ENCODE measurements around the gene SYCE1L. TPM values are rescaled to one million over a fixed set of nuclear protein-coding genes. Genes with fewer than 3 reads are reported as not detected.

SYCE1L gene, protein sequence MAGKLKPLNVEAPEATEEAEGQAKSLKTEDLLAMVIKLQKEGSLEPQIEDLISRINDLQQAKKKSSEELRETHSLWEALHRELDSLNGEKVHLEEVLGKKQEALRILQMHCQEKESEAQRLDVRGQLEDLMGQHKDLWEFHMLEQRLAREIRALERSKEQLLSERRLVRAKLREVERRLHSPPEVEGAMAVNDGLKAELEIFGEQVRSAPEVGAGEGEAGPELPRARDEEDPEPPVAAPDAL
- 6.5 and 7.5 TPM in 2 replicates for polyA plus RNA-seq (2013)

DNA sequence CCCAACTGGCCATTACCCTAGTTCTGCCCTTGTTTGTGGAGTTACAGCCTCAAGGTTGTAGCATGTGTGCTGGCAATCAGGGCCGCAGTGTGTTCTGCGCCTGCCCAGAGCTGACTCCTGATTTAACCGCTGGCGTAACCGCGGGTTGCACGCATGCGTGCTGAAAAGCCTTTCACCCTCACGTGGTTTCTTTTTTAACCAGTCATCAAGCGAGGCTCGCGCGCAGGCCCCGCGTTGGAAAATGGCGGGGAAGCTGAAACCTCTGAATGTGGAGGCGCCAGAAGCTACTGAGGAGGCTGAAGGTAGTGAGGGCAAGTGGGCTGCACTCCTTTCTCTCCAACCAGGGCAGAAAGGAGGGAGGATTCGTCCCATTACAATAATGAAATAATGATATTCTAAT lies at the start of gene SYCE1L:
TSS of gene SYCE1L (plus strand) at position 198 of the 400 bp plus-strand sequence. CDS start at position 242, 44 bp downstream.
- no peak for DNase-seq
- H3K23ac ChIP-seq (ENCODE audit: low read length) = no peak within 1 kb of the TSS
- no peak within 1 kb of the TSS for H4K91ac ChIP-seq (ENCODE audit: low read depth, low read length)
- no peaks in the 10 kb centered on the region for H3K79me2 ChIP-seq (ENCODE audit: control insufficient read depth, insufficient read depth, low read length, poor library complexity)
- no peak within 1 kb of the TSS for H4K12ac ChIP-seq (ENCODE audit: low read depth, low read length)
- no peaks in the 10 kb centered on the region for H3K4me1 ChIP-seq (ENCODE audit: control insufficient read depth in 1 of 2, insufficient read depth in 2 of 2, low read length in 2 of 2)
- no peak within 1 kb of the TSS for H3K9ac ChIP-seq (ENCODE audit: low read length)
- no peaks in the 10 kb centered on the region for H3K27me3 ChIP-seq (ENCODE audit: insufficient read depth, low read length)
- H3K9me3 ChIP-seq (ENCODE audit: insufficient read depth, low read depth, low read length) = peaks cover 3% of the 10 kb centered on the region
- no peak within 1 kb of the TSS for H2AFZ ChIP-seq (ENCODE audit: insufficient read depth, low read length, poor library complexity)
- no peak within 1 kb of the TSS for H3K27ac ChIP-seq (ENCODE audit: low read depth, low read length)
- no peak within 1 kb of the TSS for H2BK12ac ChIP-seq (ENCODE audit: low read length)
- no peaks in the 10 kb centered on the region for H3K79me1 ChIP-seq (ENCODE audit: low read length)
- no peak within 1 kb of the TSS for H4K8ac ChIP-seq (ENCODE audit: low read depth, low read length)
- no peak within 1 kb of the TSS for H2BK120ac ChIP-seq (ENCODE audit: insufficient read depth, low read length, poor library complexity)
- no peak within 1 kb of the TSS for H2AK5ac ChIP-seq (ENCODE audit: low read length)
- no peak within 1 kb of the TSS for H3K4me3 ChIP-seq (ENCODE audit: low read depth, low read length)
- peaks cover 37 to 44% of the 10 kb centered on the region in 2 experiments for H3K36me3 ChIP-seq (ENCODE audit: control insufficient read depth in 1 of 2, insufficient read depth in 2 of 2, low read length in 2 of 2)
- no peak within 1 kb of the TSS for H3K14ac ChIP-seq (ENCODE audit: low read length)
- no peak within 1 kb of the TSS for H2BK5ac ChIP-seq (ENCODE audit: low read depth, low read length, poor library complexity)
- H3K4me2 ChIP-seq (ENCODE audit: low read length) = no peak within 1 kb of the TSS
- no CpG with 5 or more reads among the region's 18 CpGs for WGBS (ENCODE audit: extremely low coverage, insufficient coverage, insufficient read length)
- no peak within 1 kb of the TSS for H3K4ac ChIP-seq (ENCODE audit: low read depth, low read length)
- H3K18ac ChIP-seq (ENCODE audit: low read length) = no peak within 1 kb of the TSS

DNA sequence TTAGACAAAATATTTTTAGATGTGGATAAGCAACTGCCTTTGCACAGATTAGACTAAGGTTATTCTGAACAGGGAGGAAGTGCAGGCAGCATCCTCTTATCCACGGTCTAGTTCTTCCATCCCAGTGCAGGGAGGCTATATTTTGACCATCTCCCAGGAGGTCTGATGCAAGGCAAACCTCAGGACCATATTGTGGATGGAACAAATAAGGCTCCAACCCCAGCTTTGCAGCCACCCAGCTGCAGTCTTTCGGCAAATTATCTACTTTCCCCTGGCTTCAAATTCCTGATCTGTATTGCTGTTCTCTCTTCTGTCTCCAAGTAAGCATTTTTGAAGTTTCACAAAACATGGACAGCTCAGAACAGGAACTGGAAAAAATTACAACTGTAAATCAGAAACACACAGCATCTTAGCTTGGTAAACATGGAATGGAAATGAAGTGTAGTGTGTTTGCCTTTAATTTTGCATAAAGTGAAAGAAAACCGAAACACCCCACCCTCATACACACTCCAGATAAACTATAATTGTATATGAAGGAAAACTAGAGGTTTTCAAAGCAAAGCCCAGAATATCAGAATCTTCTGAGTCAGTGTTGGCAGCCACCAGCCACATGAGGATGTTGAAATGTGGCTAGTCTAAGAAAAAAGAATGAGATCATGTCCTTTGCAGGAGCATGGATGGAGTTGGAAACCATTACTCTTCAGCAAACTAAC lies 41.7 kb upstream of the SYCE1L start:
- no peak overlapping the region for H3K4me2 ChIP-seq (ENCODE audit: low read length)
- H2BK120ac ChIP-seq (ENCODE audit: insufficient read depth, low read length, poor library complexity) = no peak overlapping the region
- no peak overlapping the region for H4K91ac ChIP-seq (ENCODE audit: low read depth, low read length)
- H3K27me3 ChIP-seq (ENCODE audit: insufficient read depth, low read length) = no peaks in the 10 kb centered on the region
- no peak overlapping the region for H3K27ac ChIP-seq (ENCODE audit: low read depth, low read length)
- H3K4me3 ChIP-seq (ENCODE audit: low read depth, low read length) = no peak overlapping the region
- no peaks in the 10 kb centered on the region for H3K79me2 ChIP-seq (ENCODE audit: control insufficient read depth, insufficient read depth, low read length, poor library complexity)
- H4K12ac ChIP-seq (ENCODE audit: low read depth, low read length) = no peak overlapping the region
- H4K8ac ChIP-seq (ENCODE audit: low read depth, low read length) = no peak overlapping the region
- no peak for DNase-seq
- no peak overlapping the region for H2BK12ac ChIP-seq (ENCODE audit: low read length)
- no peaks in the 10 kb centered on the region for H3K4me1 ChIP-seq (ENCODE audit: control insufficient read depth in 1 of 2, insufficient read depth in 2 of 2, low read length in 2 of 2)
- no peak overlapping the region for H2AFZ ChIP-seq (ENCODE audit: insufficient read depth, low read length, poor library complexity)
- no peak overlapping the region for H3K14ac ChIP-seq (ENCODE audit: low read length)
- H3K23ac ChIP-seq (ENCODE audit: low read length) = no peak overlapping the region
- H3K4ac ChIP-seq (ENCODE audit: low read depth, low read length) = no peak overlapping the region
- no peak overlapping the region for H3K18ac ChIP-seq (ENCODE audit: low read length)
- WGBS (ENCODE audit: extremely low coverage, insufficient coverage, insufficient read length) = no CpG with 5 or more reads among the region's 3 CpGs
- H3K9ac ChIP-seq (ENCODE audit: low read length) = peak overlapping the region; percentile 22
- no peaks in the 10 kb centered on the region for H3K9me3 ChIP-seq (ENCODE audit: insufficient read depth, low read depth, low read length)
- H3K79me1 ChIP-seq (ENCODE audit: low read length) = no peaks in the 10 kb centered on the region
- no peak overlapping the region for H2BK5ac ChIP-seq (ENCODE audit: low read depth, low read length, poor library complexity)
- no peaks in the 10 kb centered on the region for H3K36me3 ChIP-seq (ENCODE audit: control insufficient read depth in 1 of 2, insufficient read depth in 2 of 2, low read length in 2 of 2)
- no peak overlapping the region for H2AK5ac ChIP-seq (ENCODE audit: low read length)

DNA sequence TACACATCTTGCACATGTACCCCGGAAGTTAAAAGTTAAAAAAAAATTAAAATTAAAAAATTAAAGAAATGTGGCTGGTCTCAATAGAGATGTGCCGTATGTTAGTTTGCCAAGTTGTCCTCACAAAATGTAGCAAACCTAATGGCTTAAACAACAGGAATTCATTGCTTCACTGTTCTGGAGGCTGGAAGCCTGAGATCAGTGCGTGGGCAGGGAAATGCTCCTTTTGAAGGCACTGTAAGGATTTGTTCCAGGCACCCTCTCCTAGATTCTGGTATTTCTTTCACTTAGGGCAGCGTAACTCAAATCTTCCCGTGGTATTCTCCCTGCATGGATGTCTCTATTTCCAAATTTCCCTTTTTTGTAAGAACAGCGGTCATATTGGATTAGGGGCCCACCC lies 40.9 kb upstream of the SYCE1L start:
- Histone ChIP-seq H2BK12ac (ENCODE audit: low read length) (no peak overlapping the region), H3K4me2 (ENCODE audit: low read length) (no peak overlapping the region), H3K23ac (ENCODE audit: low read length) (no peak overlapping the region), H3K36me3 (ENCODE audit: control insufficient read depth in 1 of 2, insufficient read depth in 2 of 2, low read length in 2 of 2) (no peaks in the 10 kb centered on the region), H4K12ac (ENCODE audit: low read depth, low read length) (no peak overlapping the region), H3K27ac (ENCODE audit: low read depth, low read length) (no peak overlapping the region), H3K4me1 (ENCODE audit: control insufficient read depth in 1 of 2, insufficient read depth in 2 of 2, low read length in 2 of 2) (no peaks in the 10 kb centered on the region), H3K4ac (ENCODE audit: low read depth, low read length) (no peak overlapping the region), H3K79me1 (ENCODE audit: low read length) (no peaks in the 10 kb centered on the region), H2BK120ac (ENCODE audit: insufficient read depth, low read length, poor library complexity) (no peak overlapping the region), H3K9ac (ENCODE audit: low read length) (no peak overlapping the region), H3K27me3 (ENCODE audit: insufficient read depth, low read length) (no peaks in the 10 kb centered on the region), H4K91ac (ENCODE audit: low read depth, low read length) (no peak overlapping the region), H3K18ac (ENCODE audit: low read length) (no peak overlapping the region), H3K79me2 (ENCODE audit: control insufficient read depth, insufficient read depth, low read length, poor library complexity) (no peaks in the 10 kb centered on the region), H3K14ac (ENCODE audit: low read length) (no peak overlapping the region), H2AK5ac (ENCODE audit: low read length) (no peak overlapping the region), H2AFZ (ENCODE audit: insufficient read depth, low read length, poor library complexity) (no peak overlapping the region), H2BK5ac (ENCODE audit: low read depth, low read length, poor library complexity) (no peak overlapping the region), H3K4me3 (ENCODE audit: low read depth, low read length) (no peak overlapping the region), H4K8ac (ENCODE audit: low read depth, low read length) (no peak overlapping the region), H3K9me3 (ENCODE audit: insufficient read depth, low read depth, low read length) (no peaks in the 10 kb centered on the region)
- DNase-seq = no peak
- 100% methylated on average over 1 of the region's 6 CpGs for WGBS (ENCODE audit: extremely low coverage, insufficient coverage, insufficient read length)

DNA sequence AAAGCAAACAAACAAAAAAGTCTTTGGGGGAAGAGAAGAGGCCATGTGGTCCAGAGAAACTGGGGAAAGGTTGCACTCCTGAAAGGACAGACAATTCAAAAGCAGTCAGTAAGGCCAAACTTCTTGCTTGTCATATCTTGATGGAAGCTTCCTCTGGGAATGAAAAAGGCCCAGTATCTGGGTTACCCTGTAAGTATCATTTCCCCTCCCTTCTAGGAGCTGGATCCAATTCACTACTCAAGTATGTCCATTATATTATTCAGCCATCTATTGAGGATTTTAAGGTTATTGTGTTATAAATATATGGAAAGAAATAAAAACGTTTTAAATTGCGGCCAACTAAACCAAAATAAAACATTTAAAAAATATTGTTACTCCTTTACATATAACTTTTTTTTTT lies 34.2 kb upstream of the SYCE1L start:
- Histone ChIP-seq H4K8ac (ENCODE audit: low read depth, low read length) (no peak overlapping the region), H2AK5ac (ENCODE audit: low read length) (no peak overlapping the region), H3K4ac (ENCODE audit: low read depth, low read length) (no peak overlapping the region), H3K79me1 (ENCODE audit: low read length) (no peaks in the 10 kb centered on the region), H3K27me3 (ENCODE audit: insufficient read depth, low read length) (no peaks in the 10 kb centered on the region), H3K18ac (ENCODE audit: low read length) (no peak overlapping the region), H3K9ac (ENCODE audit: low read length) (no peak overlapping the region), H2BK12ac (ENCODE audit: low read length) (no peak overlapping the region), H4K12ac (ENCODE audit: low read depth, low read length) (no peak overlapping the region), H3K4me1 (ENCODE audit: control insufficient read depth in 1 of 2, insufficient read depth in 2 of 2, low read length in 2 of 2) (no peaks in the 10 kb centered on the region), H2BK120ac (ENCODE audit: insufficient read depth, low read length, poor library complexity) (no peak overlapping the region), H2BK5ac (ENCODE audit: low read depth, low read length, poor library complexity) (no peak overlapping the region), H3K36me3 (ENCODE audit: control insufficient read depth in 1 of 2, insufficient read depth in 2 of 2, low read length in 2 of 2) (no peaks in the 10 kb centered on the region), H4K91ac (ENCODE audit: low read depth, low read length) (no peak overlapping the region), H2AFZ (ENCODE audit: insufficient read depth, low read length, poor library complexity) (no peak overlapping the region), H3K4me2 (ENCODE audit: low read length) (no peak overlapping the region), H3K79me2 (ENCODE audit: control insufficient read depth, insufficient read depth, low read length, poor library complexity) (no peaks in the 10 kb centered on the region), H3K23ac (ENCODE audit: low read length) (no peak overlapping the region), H3K4me3 (ENCODE audit: low read depth, low read length) (no peak overlapping the region), H3K9me3 (ENCODE audit: insufficient read depth, low read depth, low read length) (no peaks in the 10 kb centered on the region), H3K14ac (ENCODE audit: low read length) (no peak overlapping the region), H3K27ac (ENCODE audit: low read depth, low read length) (no peak overlapping the region)
- WGBS (ENCODE audit: extremely low coverage, insufficient coverage, insufficient read length) = no CpG with 5 or more reads among the region's 2 CpGs
- DNase-seq = no peak

Measured in trophoblast cell (in vitro differentiated cells and primary cell).